Subcutaneous adipose tissue (tissue), 4 donors: Measurements from ENCODE around the gene IFT20. TPM values are rescaled to one million over a fixed set of nuclear protein-coding genes. Genes with fewer than 3 reads are reported as not detected.

Source experiments
- CTCF ChIP-seq: fragments of 450-650 bp; IDR thresholded peaks from one replicate; pipeline ENCODE4 v1.5.1; 2016; ENCODE audit warnings: low read depth, mild to moderate bottlenecking, control low read depth, antibody characterized with exemption, moderate library complexity
- total RNA-seq, 4 donors: library from RNA; depleted of rRNA; stranded (reverse); fragments of >200 nt; gene quantifications; one replicate each; pipeline ENCODE4 v1.1.0, GENCODE V29; 2016

IFT20 gene
- total RNA-seq, 4 donors from 2014 or later, result 31.0 to 43.5 (median 37.3) TPM

GRCh38 chr17:28363186-28363585 is 27.9 kb upstream of the IFT20 start:
- no peak for TF ChIP-seq CTCF

- no peak for TF ChIP-seq CTCF
Observed at GRCh38 chr17:28357901-28358197, 22.6 kb upstream of the IFT20 start.

- TF ChIP-seq CTCF, result no peak
Observed at GRCh38 chr17:28357061-28357900, 22.0 kb upstream of the IFT20 start, which contains the start of gene POLDIP2. Gene POLDIP2 (minus strand): TSS chr17:28357527. CDS start chr17:28357448, 79 bp downstream.

- no peak for TF ChIP-seq CTCF
Observed at GRCh38 chr17:28350271-28350670, 15.0 kb upstream of the IFT20 start.

GRCh38 chr17:28348979-28349378 is 13.7 kb upstream of the IFT20 start:
- TF ChIP-seq CTCF, result no peak

GRCh38 chr17:28347261-28347891 is 12.1 kb upstream of the IFT20 start:
- TF ChIP-seq CTCF, result no peak

GRCh38 chr17:28346746-28347246 is 11.5 kb upstream of the IFT20 start:
- TF ChIP-seq CTCF, result no peak
